Inflammatory macrophage treated with lipopolysaccharide for 1 hour (primary cell): ENCODE results near the gene MAS1.

Experiments used
- DNase-seq, 2 donors: peaks; one replicate each; pipeline ENCODE4 v3.0.0-alpha.2; 2020 to 2022

MAS1 gene

GRCh38 chr6:159880412-159880975 is 10.3 kb upstream of the MAS1 start:
- no peak for DNase-seq

GRCh38 chr6:159884720-159885119 is 6.1 kb upstream of the MAS1 start:
- no peak for DNase-seq

- no peak for DNase-seq
Observed at GRCh38 chr6:159886270-159886669, 4.5 kb upstream of the MAS1 start.

GRCh38 chr6:159887146-159887545 is 3.6 kb upstream of the MAS1 start:
- no peak for DNase-seq

GRCh38 chr6:159887761-159888160 is 3.0 kb upstream of the MAS1 start:
- DNase-seq: no peak

- no peak for DNase-seq
Observed at GRCh38 chr6:159890201-159890600, 587 bp upstream of the MAS1 start.

GRCh38 chr6:159892053-159892452 is 1.3 kb downstream of the MAS1 start:
- no peak for DNase-seq

- DNase-seq: no peak
Observed at GRCh38 chr6:159893064-159893463, 2.3 kb downstream of the MAS1 start.

- no peak for DNase-seq
Observed at GRCh38 chr6:159894991-159895390, 4.2 kb downstream of the MAS1 start.

GRCh38 chr6:159897603-159898002 is 6.8 kb downstream of the MAS1 start:
- DNase-seq: no peak

- DNase-seq: no peak
Observed at GRCh38 chr6:159898519-159898918, 7.7 kb downstream of the MAS1 start.

GRCh38 chr6:159899994-159900745 is 9.4 kb downstream of the MAS1 start:
- no peak for DNase-seq

GRCh38 chr6:159902620-159903019 is 11.8 kb downstream of the MAS1 start:
- no peak for DNase-seq

GRCh38 chr6:159904497-159904911 is 13.7 kb downstream of the MAS1 start:
- DNase-seq: no peak

GRCh38 chr6:159906400-159906799 is 15.6 kb downstream of the MAS1 start:
- no peak for DNase-seq

GRCh38 chr6:159908535-159908934 is 17.7 kb downstream of the MAS1 start:
- peak; percentile 59 to 71 for DNase-seq

GRCh38 chr6:159908979-159909378 is 18.2 kb downstream of the MAS1 start:
- no peak for DNase-seq

GRCh38 chr6:159910342-159910741 is 19.6 kb downstream of the MAS1 start:
- no peak for DNase-seq

- no peak for DNase-seq
Observed at GRCh38 chr6:159913375-159913774, 22.6 kb downstream of the MAS1 start.

- DNase-seq: no peak
Observed at GRCh38 chr6:159913862-159914564, 23.2 kb downstream of the MAS1 start.

GRCh38 chr6:159914565-159914923 is 23.8 kb downstream of the MAS1 start:
- no peak for DNase-seq

GRCh38 chr6:159915397-159915796 is 24.6 kb downstream of the MAS1 start:
- DNase-seq: no peak

GRCh38 chr6:159916237-159916636 is 25.4 kb downstream of the MAS1 start:
- DNase-seq: no peak

GRCh38 chr6:159916752-159917151 is 26.0 kb downstream of the MAS1 start:
- DNase-seq: no peak
